COLO829 (cell line): ENCODE results near the gene DND1.
"Not testable (repeated sequence)": the region's sequence is repeated elsewhere in the genome, so short reads cannot be mapped to it uniquely, and the experiment has no call there.

Experiments used
- DNase-seq: peaks from one replicate; pipeline ENCODE4 v3.0.0; 2012; ENCODE audit warnings: low spot score

DND1 gene

GRCh38 chr5:140630292-140631035, 42.9 kb downstream of the DND1 start:
- DNase-seq: no peak

- no peak for DNase-seq
Measured at GRCh38 chr5:140628711-140629110, 44.7 kb downstream of the DND1 start.

GRCh38 chr5:140627972-140628371, 45.4 kb downstream of the DND1 start:
- DNase-seq: no peak

GRCh38 chr5:140624886-140625285, 48.5 kb downstream of the DND1 start:
- not testable (repeated sequence) for DNase-seq

GRCh38 chr5:140623061-140623460, 50.3 kb downstream of the DND1 start:
- DNase-seq: not testable (repeated sequence)

GRCh38 chr5:140622301-140622700, 51.1 kb downstream of the DND1 start:
- DNase-seq: no peak
